ENCODE measurements around the gene MET.

Gene MET

DNA sequence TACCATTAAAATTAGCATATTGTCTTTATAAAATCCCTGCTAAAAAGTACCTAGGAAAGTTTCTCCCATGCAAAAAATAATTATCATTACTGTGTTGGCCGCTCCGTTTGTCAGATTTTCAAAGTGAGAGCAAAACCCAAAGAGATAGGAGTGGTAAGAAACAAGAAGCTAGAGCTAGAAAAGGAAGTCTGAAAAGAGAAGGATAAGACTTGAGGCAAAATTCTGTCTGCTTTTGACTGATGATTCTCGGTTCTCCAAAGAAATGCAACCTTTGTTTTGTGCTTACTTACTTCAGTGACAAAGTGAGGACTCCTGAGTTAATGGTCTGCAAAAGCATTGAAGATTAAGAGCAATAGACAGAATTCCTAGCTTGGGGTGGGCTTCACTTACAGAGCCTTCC is 157.0 kb downstream of the MET start:
- TF ChIP-seq SUZ12 (IDR thresholded peaks at IDR 0.05; ENCODE audit: extremely low read depth, insufficient read depth, insufficient read length) (no peak), ZNF274 (IDR thresholded peaks at IDR 0.05; ENCODE audit: low read depth, low read length) (no peak), YY1 (IDR thresholded peaks at IDR 0.05; ENCODE audit: insufficient read depth, insufficient read length) (no peak)
- DNase-seq (ENCODE audit: low read depth, low spot score) = no peak
- Histone ChIP-seq H3K36me3 (ENCODE audit: insufficient read depth, insufficient read length, low read length) (no peaks in the 10 kb centered on the region), H3K4me1 (ENCODE audit: insufficient read depth, insufficient read length) (no peaks in the 10 kb centered on the region), H3K9ac (ENCODE audit: insufficient read length, low read depth) (no peak overlapping the region), H3K9me3 (ENCODE audit: insufficient read depth, low read length) (no peaks in the 10 kb centered on the region), H3K27me3 (ENCODE audit: insufficient read depth, insufficient read length) (no peaks in the 10 kb centered on the region), H3K4me3 (ENCODE audit: insufficient read length, low read depth) (no peak overlapping the region)

DNA sequence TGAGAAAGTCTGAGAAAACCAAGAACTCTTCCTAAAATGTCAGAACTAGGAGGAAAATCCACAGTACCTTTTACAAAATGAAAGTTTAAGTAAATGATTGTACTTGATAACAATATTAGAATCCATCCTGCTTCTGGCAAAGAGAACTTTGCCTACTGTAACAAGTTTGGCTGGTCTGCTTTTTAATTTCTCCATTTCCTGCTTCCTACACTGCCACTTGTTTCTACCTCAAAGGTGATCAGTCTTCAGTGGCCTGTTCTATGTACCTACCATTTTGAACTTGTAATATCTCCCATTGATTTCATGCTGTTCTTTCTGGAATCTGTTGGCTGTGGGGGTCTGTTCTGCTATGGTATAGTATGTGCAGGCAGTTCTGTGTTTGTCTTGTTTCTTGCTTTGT is 157.5 kb downstream of the MET start:
- H3K4me3 ChIP-seq (ENCODE audit: insufficient read length, low read depth) = no peak overlapping the region
- no peaks in the 10 kb centered on the region for H3K9me3 ChIP-seq (ENCODE audit: insufficient read depth, low read length)
- DNase-seq (ENCODE audit: low read depth, low spot score) = no peak
- TF ChIP-seq ZNF274 (IDR thresholded peaks at IDR 0.05; ENCODE audit: low read depth, low read length) (no peak), YY1 (IDR thresholded peaks at IDR 0.05; ENCODE audit: insufficient read depth, insufficient read length) (no peak), SUZ12 (IDR thresholded peaks at IDR 0.05; ENCODE audit: extremely low read depth, insufficient read depth, insufficient read length) (no peak)
- no peaks in the 10 kb centered on the region for H3K36me3 ChIP-seq (ENCODE audit: insufficient read depth, insufficient read length, low read length)
- no peak overlapping the region for H3K9ac ChIP-seq (ENCODE audit: insufficient read length, low read depth)
- H3K4me1 ChIP-seq (ENCODE audit: insufficient read depth, insufficient read length) = no peaks in the 10 kb centered on the region
- no peaks in the 10 kb centered on the region for H3K27me3 ChIP-seq (ENCODE audit: insufficient read depth, insufficient read length)

DNA sequence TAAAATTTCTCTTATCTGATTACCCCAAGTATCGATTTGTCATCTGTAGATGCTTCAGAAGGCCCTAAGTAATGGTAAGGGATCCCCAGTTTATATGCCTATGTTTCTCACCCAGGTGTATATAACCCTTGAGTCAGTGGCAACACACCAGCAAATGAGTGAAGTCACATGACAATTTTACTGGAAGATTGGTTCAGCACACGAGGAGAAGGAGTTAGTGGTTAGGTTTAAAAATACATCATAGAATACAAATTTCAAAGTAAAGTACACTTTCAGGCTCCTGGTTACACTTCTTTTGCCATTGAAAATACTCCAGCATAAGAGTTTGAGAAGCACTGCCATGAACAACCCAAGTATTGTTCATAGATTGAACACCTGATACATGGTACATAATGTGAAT is 160.7 kb downstream of the MET start:
- H3K9me3 ChIP-seq (ENCODE audit: insufficient read depth, low read length) = no peaks in the 10 kb centered on the region
- no peaks in the 10 kb centered on the region for H3K27me3 ChIP-seq (ENCODE audit: insufficient read depth, insufficient read length)
- DNase-seq (ENCODE audit: low read depth, low spot score) = no peak
- no peaks in the 10 kb centered on the region for H3K4me1 ChIP-seq (ENCODE audit: insufficient read depth, insufficient read length)
- H3K4me3 ChIP-seq (ENCODE audit: insufficient read length, low read depth) = no peak overlapping the region
- TF ChIP-seq SUZ12 (IDR thresholded peaks at IDR 0.05; ENCODE audit: extremely low read depth, insufficient read depth, insufficient read length) = no peak
- no peak for TF ChIP-seq YY1 (IDR thresholded peaks at IDR 0.05; ENCODE audit: insufficient read depth, insufficient read length)
- no peak for TF ChIP-seq ZNF274 (IDR thresholded peaks at IDR 0.05; ENCODE audit: low read depth, low read length)
- H3K9ac ChIP-seq (ENCODE audit: insufficient read length, low read depth) = no peak overlapping the region
- no peaks in the 10 kb centered on the region for H3K36me3 ChIP-seq (ENCODE audit: insufficient read depth, insufficient read length, low read length)

DNA sequence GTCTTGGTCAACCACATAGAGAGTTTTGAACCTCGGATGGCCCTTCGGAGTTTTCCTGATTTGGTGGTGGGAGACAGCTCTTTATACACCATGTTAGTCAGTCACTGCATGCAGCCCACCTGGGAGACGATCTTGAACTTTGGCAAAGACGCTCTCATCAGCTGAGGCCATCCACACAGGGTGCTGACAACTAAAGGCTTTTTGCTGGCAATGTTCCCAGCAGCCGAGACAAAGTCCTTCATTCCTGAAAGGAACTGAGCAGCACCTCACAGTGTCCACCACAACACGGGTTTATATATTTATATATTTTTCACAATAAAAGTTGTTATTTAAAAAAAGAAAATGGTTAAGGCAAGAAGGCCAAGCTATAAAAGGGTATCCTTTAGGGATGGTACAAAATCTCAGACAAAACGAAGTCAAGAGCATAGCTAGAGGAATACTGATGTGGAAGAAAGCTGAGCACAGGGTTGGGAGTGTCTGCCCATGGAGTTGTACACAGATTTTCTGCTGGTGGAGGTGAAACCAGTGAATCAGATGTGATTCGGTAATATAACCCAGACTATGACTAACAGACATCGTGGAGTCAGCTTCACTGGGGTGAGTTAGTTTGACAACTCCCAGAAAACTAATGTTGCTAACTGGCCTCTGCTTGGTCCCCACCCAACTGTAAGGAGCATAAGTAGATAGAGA is 163.0 kb downstream of the MET start:
- no peaks in the 10 kb centered on the region for H3K4me1 ChIP-seq (ENCODE audit: insufficient read depth, insufficient read length)
- H3K4me3 ChIP-seq (ENCODE audit: insufficient read length, low read depth) = no peak overlapping the region

DNA sequence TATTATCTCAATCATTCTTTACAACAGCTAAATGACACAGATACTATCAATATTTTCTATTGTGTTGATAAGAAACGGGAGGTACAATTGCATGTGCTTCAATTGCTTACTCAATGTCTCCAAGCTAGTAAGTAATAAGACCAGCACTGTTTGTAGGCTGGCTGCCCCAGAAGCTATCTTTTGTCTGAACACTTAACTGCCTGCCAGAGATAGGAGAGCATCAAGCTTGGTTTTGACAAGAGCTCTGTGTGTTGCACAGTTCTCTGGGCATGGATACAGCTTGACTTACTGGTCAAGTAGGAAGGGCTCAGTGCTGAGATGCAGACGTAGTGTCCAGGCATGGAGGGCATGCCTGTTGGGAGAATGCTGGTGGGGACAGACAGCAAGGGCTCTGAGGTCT is 164.1 kb downstream of the MET start:
- H3K9me3 ChIP-seq (ENCODE audit: insufficient read depth, low read length) = no peaks in the 10 kb centered on the region
- no peak overlapping the region for H3K9ac ChIP-seq (ENCODE audit: insufficient read length, low read depth)
- no peaks in the 10 kb centered on the region for H3K4me1 ChIP-seq (ENCODE audit: insufficient read depth, insufficient read length)
- H3K36me3 ChIP-seq (ENCODE audit: insufficient read depth, insufficient read length, low read length) = no peaks in the 10 kb centered on the region
- H3K27me3 ChIP-seq (ENCODE audit: insufficient read depth, insufficient read length) = no peaks in the 10 kb centered on the region
- H3K4me3 ChIP-seq (ENCODE audit: insufficient read length, low read depth) = no peak overlapping the region
- TF ChIP-seq SUZ12 (IDR thresholded peaks at IDR 0.05; ENCODE audit: extremely low read depth, insufficient read depth, insufficient read length) (no peak), YY1 (IDR thresholded peaks at IDR 0.05; ENCODE audit: insufficient read depth, insufficient read length) (no peak), ZNF274 (IDR thresholded peaks at IDR 0.05; ENCODE audit: low read depth, low read length) (no peak)
- no peak for DNase-seq (ENCODE audit: low read depth, low spot score)

More for the DNA sequence above, 163.0 kb downstream of the MET start:
- no peak overlapping the region for H3K9ac ChIP-seq (ENCODE audit: insufficient read length, low read depth)
- TF ChIP-seq SUZ12 (IDR thresholded peaks at IDR 0.05; ENCODE audit: extremely low read depth, insufficient read depth, insufficient read length) = no peak
- TF ChIP-seq YY1 (IDR thresholded peaks at IDR 0.05; ENCODE audit: insufficient read depth, insufficient read length) = no peak
- no peaks in the 10 kb centered on the region for H3K36me3 ChIP-seq (ENCODE audit: insufficient read depth, insufficient read length, low read length)
- DNase-seq (ENCODE audit: low read depth, low spot score) = no peak
- no peaks in the 10 kb centered on the region for H3K9me3 ChIP-seq (ENCODE audit: insufficient read depth, low read length)
- H3K27me3 ChIP-seq (ENCODE audit: insufficient read depth, insufficient read length) = no peaks in the 10 kb centered on the region

DNA sequence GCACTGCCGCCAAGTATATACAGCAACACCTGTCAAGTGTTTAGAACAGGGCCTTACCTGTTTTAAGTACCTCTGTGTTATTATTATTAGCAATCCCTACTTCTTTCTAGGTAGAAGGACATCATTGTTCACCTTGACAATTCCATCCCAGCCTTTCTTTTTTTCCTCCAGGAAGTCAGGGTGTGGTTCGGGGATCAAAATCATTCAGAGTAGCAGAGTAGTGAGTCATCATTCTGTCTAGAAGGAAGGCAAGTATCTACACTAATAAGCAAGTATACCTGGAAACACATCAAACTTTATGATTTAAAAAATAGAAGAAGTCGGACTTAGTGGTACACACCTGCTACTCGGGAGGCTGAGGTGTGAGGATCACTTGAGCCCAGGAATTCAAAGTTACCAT is 164.9 kb downstream of the MET start:
- no peak for DNase-seq (ENCODE audit: low read depth, low spot score)
- Histone ChIP-seq H3K4me3 (ENCODE audit: insufficient read length, low read depth) (no peak overlapping the region), H3K9me3 (ENCODE audit: insufficient read depth, low read length) (no peaks in the 10 kb centered on the region), H3K4me1 (ENCODE audit: insufficient read depth, insufficient read length) (no peaks in the 10 kb centered on the region), H3K36me3 (ENCODE audit: insufficient read depth, insufficient read length, low read length) (no peaks in the 10 kb centered on the region), H3K9ac (ENCODE audit: insufficient read length, low read depth) (no peak overlapping the region), H3K27me3 (ENCODE audit: insufficient read depth, insufficient read length) (no peaks in the 10 kb centered on the region)
- TF ChIP-seq SUZ12 (IDR thresholded peaks at IDR 0.05; ENCODE audit: extremely low read depth, insufficient read depth, insufficient read length) = no peak
- no peak for TF ChIP-seq YY1 (IDR thresholded peaks at IDR 0.05; ENCODE audit: insufficient read depth, insufficient read length)
- TF ChIP-seq ZNF274 (IDR thresholded peaks at IDR 0.05; ENCODE audit: low read depth, low read length) = no peak

DNA sequence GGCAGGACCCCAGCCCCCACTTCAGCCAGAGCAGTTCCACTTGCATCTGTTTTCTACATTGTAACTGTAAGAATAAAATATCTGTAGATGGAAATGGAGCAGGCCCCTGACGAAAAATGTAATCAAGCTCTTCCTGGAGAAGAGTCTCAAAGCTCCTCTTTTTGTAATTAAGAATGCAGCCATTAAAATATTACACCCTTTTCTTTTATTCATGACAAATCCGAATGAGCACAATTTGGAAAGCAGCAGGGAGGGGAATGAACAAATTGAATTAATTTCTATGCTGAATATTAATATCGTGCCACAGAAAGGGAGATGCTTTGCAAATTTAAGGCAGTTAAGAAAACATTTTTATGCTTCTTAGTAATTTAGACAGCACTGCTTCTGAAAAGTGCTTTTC is 165.6 kb downstream of the MET start:
- TF ChIP-seq SUZ12 (IDR thresholded peaks at IDR 0.05; ENCODE audit: extremely low read depth, insufficient read depth, insufficient read length) = no peak
- no peak for TF ChIP-seq YY1 (IDR thresholded peaks at IDR 0.05; ENCODE audit: insufficient read depth, insufficient read length)
- TF ChIP-seq ZNF274 (IDR thresholded peaks at IDR 0.05; ENCODE audit: low read depth, low read length) = no peak

More for the DNA sequence above, 165.6 kb downstream of the MET start:
- H3K9me3 ChIP-seq (ENCODE audit: insufficient read depth, low read length) = no peaks in the 10 kb centered on the region
- no peaks in the 10 kb centered on the region for H3K27me3 ChIP-seq (ENCODE audit: insufficient read depth, insufficient read length)
- H3K4me1 ChIP-seq (ENCODE audit: insufficient read depth, insufficient read length) = no peaks in the 10 kb centered on the region
- no peak for DNase-seq (ENCODE audit: low read depth, low spot score)
- no peak overlapping the region for H3K9ac ChIP-seq (ENCODE audit: insufficient read length, low read depth)
- no peak overlapping the region for H3K4me3 ChIP-seq (ENCODE audit: insufficient read length, low read depth)
- no peaks in the 10 kb centered on the region for H3K36me3 ChIP-seq (ENCODE audit: insufficient read depth, insufficient read length, low read length)

All from NT2/D1 (cell line).